Measurements from ENCODE around the gene ATAD1.

DNA sequence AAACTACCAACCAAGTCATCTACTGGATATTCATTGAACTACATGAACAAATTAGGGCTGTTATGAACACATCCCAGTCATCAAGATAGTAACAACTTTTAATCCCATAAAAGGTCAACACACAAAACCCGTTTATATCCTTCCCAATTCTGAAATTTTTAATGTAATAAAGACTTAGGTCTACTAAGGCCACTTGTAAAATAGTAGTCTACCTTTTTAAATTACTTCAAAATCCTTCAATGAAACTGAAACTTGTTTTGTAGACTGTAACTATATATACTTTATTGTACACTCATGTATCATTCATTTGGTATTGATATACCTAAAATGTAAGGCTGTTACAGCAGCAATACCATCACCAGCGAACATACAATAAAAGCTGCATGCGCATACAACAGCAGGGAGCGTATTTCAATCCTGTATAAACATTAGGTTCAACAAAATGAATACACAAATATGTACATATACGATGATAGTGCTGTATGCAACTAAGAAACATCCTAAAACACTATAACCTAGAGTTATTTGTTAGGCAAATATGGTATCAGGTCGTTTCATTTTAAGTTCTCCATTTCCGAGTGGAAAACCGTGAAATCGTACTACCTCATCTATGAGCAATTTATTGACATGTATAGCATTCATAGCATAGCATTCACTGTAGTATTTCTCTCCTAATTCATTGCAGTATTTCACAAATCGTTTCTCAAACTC, 973 bp downstream of the ATAD1 start:
- TF ChIP-seq, protein P1, sequence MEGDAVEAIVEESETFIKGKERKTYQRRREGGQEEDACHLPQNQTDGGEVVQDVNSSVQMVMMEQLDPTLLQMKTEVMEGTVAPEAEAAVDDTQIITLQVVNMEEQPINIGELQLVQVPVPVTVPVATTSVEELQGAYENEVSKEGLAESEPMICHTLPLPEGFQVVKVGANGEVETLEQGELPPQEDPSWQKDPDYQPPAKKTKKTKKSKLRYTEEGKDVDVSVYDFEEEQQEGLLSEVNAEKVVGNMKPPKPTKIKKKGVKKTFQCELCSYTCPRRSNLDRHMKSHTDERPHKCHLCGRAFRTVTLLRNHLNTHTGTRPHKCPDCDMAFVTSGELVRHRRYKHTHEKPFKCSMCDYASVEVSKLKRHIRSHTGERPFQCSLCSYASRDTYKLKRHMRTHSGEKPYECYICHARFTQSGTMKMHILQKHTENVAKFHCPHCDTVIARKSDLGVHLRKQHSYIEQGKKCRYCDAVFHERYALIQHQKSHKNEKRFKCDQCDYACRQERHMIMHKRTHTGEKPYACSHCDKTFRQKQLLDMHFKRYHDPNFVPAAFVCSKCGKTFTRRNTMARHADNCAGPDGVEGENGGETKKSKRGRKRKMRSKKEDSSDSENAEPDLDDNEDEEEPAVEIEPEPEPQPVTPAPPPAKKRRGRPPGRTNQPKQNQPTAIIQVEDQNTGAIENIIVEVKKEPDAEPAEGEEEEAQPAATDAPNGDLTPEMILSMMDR (IDR thresholded peaks at IDR 0.05; ENCODE audit: borderline replicate concordance, extremely low read depth, low read length, poor library complexity, severe bottlenecking), result no peak
- no peak for TF ChIP-seq EZH2 (IDR thresholded peaks at IDR 0.05; ENCODE audit: borderline replicate concordance, low read depth, low read length, severe bottlenecking)
